GM12878 (cell line): ENCODE results near the gene STARD5. TPM values are rescaled to one million over a fixed set of nuclear protein-coding genes. Genes with fewer than 3 reads are reported as not detected.

Source experiments
- ATAC-seq: fragments of 200-7000 bp; cut with Tn5 transposase; 3 replicates; pipeline ENCODE4 v1.9.1; 2020; ENCODE audit warnings: mild to moderate bottlenecking, moderate library complexity
- BruUV-seq: library from RNA; stranded (reverse); fragments of 400-500 nt; replicated peaks from 2 replicates; lab custom pipeline; 2021; lab: Mats Ljungman, UMichigan
- CTCF ChIA-PET: fragments of 300-600 bp; sonication (Branson Sonifier 250); formaldehyde crosslinking; extraction: SDS; loops from one replicate; lab custom pipeline; 2021; ENCODE audit warnings: inconsistent platforms; lab: Yijun Ruan, JAX
- POLR2A ChIA-PET: fragments of 350-600 bp; formaldehyde crosslinking; extraction: SDS; loops from one replicate; lab custom pipeline; 2021; ENCODE audit warnings: inconsistent platforms; lab: Charles Lee
- RAD21 ChIA-PET: fragments of 300-600 bp; sonication (Branson Sonifier 250); formaldehyde crosslinking; loops from one replicate; lab custom pipeline; 2023; ENCODE audit warnings: antibody characterized with exemption; ENCODE audit not compliant: unreplicated experiment; lab: Charles Lee
- SMC1A ChIA-PET: fragments of 300-600 bp; sonication (Branson Sonifier 250); formaldehyde crosslinking; loops from one replicate; lab custom pipeline; 2023; ENCODE audit not compliant: unreplicated experiment, uncharacterized antibody; lab: Charles Lee
- DNase-seq: peaks from one replicate; pipeline ENCODE4 v3.0.0-alpha.2; 2011; ENCODE audit warnings: low read depth, low spot score
- FAIRE-seq: peaks from 3 replicates; lab custom pipeline; 2011; peaks lifted over from hg19 to GRCh38; lab: Jason Lieb, UNC
- H2AFZ ChIP-seq: 2 replicates; pipeline ENCODE4 v1.6.0; 2011; ENCODE audit warnings: low read depth, low read length, control low read depth; ENCODE audit not compliant: control insufficient read depth
- H3K27ac ChIP-seq: 2 replicates; pipeline ENCODE4 v1.5.1; 2011; ENCODE audit warnings: control low read depth; ENCODE audit not compliant: control insufficient read depth, insufficient read depth
- H3K27me3 ChIP-seq, 2 experiments: replicated peaks in 1 of 2; 2 replicates each; pipeline versions ENCODE4 v1.6.0 to v1.6.1; 2011; ENCODE audit warnings: low read length in 1 of 2; ENCODE audit not compliant: control insufficient read depth in 2 of 2, insufficient read depth in 2 of 2
- H3K36me3 ChIP-seq, 2 experiments: 2 replicates each; pipeline ENCODE4 v1.5.1; 2011; ENCODE audit warnings: low read length in 1 of 2; ENCODE audit not compliant: control insufficient read depth in 2 of 2, insufficient read depth in 2 of 2
- H3K4me1 ChIP-seq: 2 replicates; pipeline ENCODE4 v1.6.1; 2011; ENCODE audit warnings: mild to moderate bottlenecking, low read length, moderate library complexity, mixed read lengths; ENCODE audit not compliant: control insufficient read depth, insufficient read depth
- H3K4me2 ChIP-seq: 2 replicates; pipeline ENCODE4 v1.6.0; 2011; ENCODE audit warnings: control low read depth; ENCODE audit not compliant: control insufficient read depth, insufficient read depth
- H3K4me3 ChIP-seq: fragments of 200-600 bp; sonication (generic); 2 replicates; pipeline ENCODE4 v1.5.1; 2016
- H3K79me2 ChIP-seq: 2 replicates; pipeline ENCODE4 v1.6.0; 2011; ENCODE audit warnings: low read length; ENCODE audit not compliant: control insufficient read depth, insufficient read depth
- H3K9ac ChIP-seq: 2 replicates; pipeline ENCODE4 v1.8.0; 2011; ENCODE audit warnings: low read length, control low read depth, mixed read lengths; ENCODE audit not compliant: control insufficient read depth, insufficient read depth
- H3K9me3 ChIP-seq: replicated peaks from 3 replicates; pipeline ENCODE4 v1.5.1; 2011; ENCODE audit warnings: mild to moderate bottlenecking, low read length; ENCODE audit not compliant: control insufficient read depth, insufficient read depth
- H4K20me1 ChIP-seq: 2 replicates; pipeline ENCODE4 v1.6.0; 2011; ENCODE audit not compliant: control insufficient read depth, insufficient read depth
- BHLHE40 ChIP-seq, 2 experiments: fragments of 450-650 bp in 1 of 2; IDR thresholded peaks; 2 replicates each; pipeline ENCODE4 v1.6.1; 2011 to 2017; ENCODE audit warnings: low read depth in 2 of 2, borderline replicate concordance in 1 of 2, improper control_type of control experiment in 1 of 2, low read length in 1 of 2, mild to moderate bottlenecking in 1 of 2
- EED ChIP-seq: sonication (generic); IDR thresholded peaks from 2 replicates; pipeline ENCODE4 v1.6.1; 2016; ENCODE audit warnings: antibody characterized with exemption, low read depth
- FOXK2 ChIP-seq: fragments of 450-650 bp; IDR thresholded peaks from 2 replicates; pipeline ENCODE4 v1.6.1; 2017; ENCODE audit warnings: mild to moderate bottlenecking, moderate library complexity
- IRF4 ChIP-seq: IDR thresholded peaks from 2 replicates; pipeline ENCODE4 v1.6.1; 2011; ENCODE audit warnings: low read depth, low read length
- NR2C2 ChIP-seq: IDR thresholded peaks from 2 replicates; pipeline ENCODE4 v1.6.1; 2011; ENCODE audit warnings: borderline replicate concordance, low read depth; ENCODE audit not compliant: control insufficient read depth, insufficient read length
- NR2F1 ChIP-seq: fragments of 450-650 bp; conservative IDR thresholded peaks from 2 replicates; pipeline ENCODE4 v1.6.1; 2017; ENCODE audit warnings: mild to moderate bottlenecking
- POU2F2 ChIP-seq: IDR thresholded peaks from 3 replicates; pipeline ENCODE4 v1.6.1; 2011; ENCODE audit warnings: low read depth, mild to moderate bottlenecking, low read length, borderline replicate concordance
- SRF ChIP-seq, 2 experiments: IDR thresholded peaks; 2 replicates each; pipeline ENCODE4 v1.6.1; 2011; ENCODE audit warnings: low read depth in 2 of 2, low read length in 2 of 2, mild to moderate bottlenecking in 1 of 2, moderate library complexity in 1 of 2
- ZSCAN29 ChIP-seq: fragments of 450-650 bp; IDR thresholded peaks from 2 replicates; pipeline ENCODE4 v1.6.1; 2017; ENCODE audit warnings: mild to moderate bottlenecking, moderate library complexity
- WGBS: methylation state at CpG from one replicate; pipeline ENCODE4 v1.1.6; 2016; ENCODE audit warnings: low lambda C conversion rate; ENCODE audit not compliant: insufficient replicate concordance, insufficient coverage; ENCODE audit errors: missing lambda C conversion rate; 5-methylcytosine and 5-hydroxymethylcytosine counted together
- in situ Hi-C: fragments of 300-500 bp; cut with MboI; formaldehyde crosslinking; loops from 9 replicates; pipeline ENCODE4 v1.14.3; 2018; ENCODE audit warnings: mixed read lengths
- intact Hi-C: fragments of 100-400 bp; cut with micrococcal nuclease; formaldehyde crosslinking; loops from one replicate; pipeline ENCODE4 v1.14.2; 2022; ENCODE audit not compliant: unreplicated experiment
- polyA plus RNA-seq, 11 experiments: library from polyadenylated mRNA; depleted of rRNA in 4 of 11; unstranded in 6 of 11; stranded (reverse) in 5 of 11; fragments of >200 nt; fragmentation: Nextera tagmentation in 4 of 11; fragmentation: Illumina TruSeq in 1 of 11; extraction: Ambion mirVana in 4 of 11; extraction: Trizol in 1 of 11; gene quantifications; 1 replicate in 1 of 11; 2 replicates in 10 of 11; pipeline versions ENCODE4 v1.2.1 to v1.2.3, GENCODE V29; 2011 to 2016; ENCODE audit warnings: inconsistent platforms in 2 of 11, missing spikeins in 2 of 11, low read depth in 1 of 11
- total RNA-seq, 4 experiments: library from RNA; depleted of rRNA in 3 of 4; stranded (reverse); fragments of >200 nt in 3 of 4; fragmentation: Illumina TruSeq in 1 of 4; extraction: Trizol in 1 of 4; gene quantifications; 2 replicates each; pipeline versions ENCODE4 v1.2.1 to v1.2.3, GENCODE V29; 2013 to 2021
- TF ChIP-seq, protein P1 (sequence below): fragments of 450-650 bp; conservative IDR thresholded peaks from 2 replicates; pipeline ENCODE4 v1.6.1; 2017; ENCODE audit warnings: mild to moderate bottlenecking, moderate library complexity

Gene STARD5
- total and polyA plus RNA-seq, 10 of the 15 experiments (the other 5 are each of a cell fraction or from before 2014, with no cell fraction given), result 2.3 to 9.4 (median 4.7) TPM

DNA sequence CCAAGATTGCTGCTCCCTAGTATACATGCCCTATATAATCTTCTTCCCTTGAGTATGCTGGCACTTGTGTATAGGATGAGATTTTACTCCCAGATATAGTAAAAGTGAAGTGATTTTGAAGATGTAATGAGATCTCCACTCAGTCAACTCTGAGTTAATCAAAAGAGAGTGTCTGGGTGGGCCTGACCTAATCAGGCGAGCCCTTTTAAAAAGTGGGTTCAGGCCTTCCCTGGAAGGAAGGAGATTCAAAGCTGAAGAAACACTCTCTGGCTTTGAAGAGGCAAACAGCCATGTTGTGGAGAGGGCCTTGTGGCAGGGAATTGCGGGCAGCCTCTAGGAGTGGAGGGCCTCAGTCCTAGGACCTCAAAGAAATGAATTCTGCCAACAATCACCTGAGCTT, 5.5 kb upstream of the STARD5 start:
- Histone ChIP-seq H3K4me1 (peaks cover 5% of the 10 kb centered on the region; the same call in 1 of the 2 replicates), H3K36me3 (no peaks in the 10 kb centered on the region), H4K20me1 (no peaks in the 10 kb centered on the region), H3K27ac (no peak overlapping the region), H3K4me3 (no peak overlapping the region), H3K79me2 (no peaks in the 10 kb centered on the region), H3K9me3 (no peaks in the 10 kb centered on the region), H2AFZ (no peak overlapping the region), H3K4me2 (no peak overlapping the region), H3K9ac (no peak overlapping the region), H3K27me3 (no peaks in the 10 kb centered on the region)
- in situ Hi-C loops (no loop called here), intact Hi-C loops (no loop called here)
- FAIRE-seq (no peak), DNase-seq (no peak), ATAC-seq (no peak)
- POLR2A ChIA-PET, result no interaction called here
- SMC1A ChIA-PET, result interaction anchor here (1.0 to 1.4 kb wide), 4 partner anchors 18 to 54 kb away, joined by 3 to 5 read pairs (median 4); no protein-coding TSS in a partner anchor
- CTCF ChIA-PET, result interaction anchor here (0.9 kb wide), 1 partner anchor 54 kb away, joined by 5 read pairs; no protein-coding TSS in a partner anchor
- no peak for TF ChIP-seq EED
- no peak for TF ChIP-seq ZSCAN29
- no peak for TF ChIP-seq BHLHE40 (IDR thresholded peaks at IDR 0.05; ENCODE audit: borderline replicate concordance in 1 of 2, low read depth in 2 of 2, low read length in 1 of 2)
- TF ChIP-seq NR2C2, result no peak
- RAD21 ChIA-PET, result interaction anchor here (1.1 to 3.5 kb wide), 2 partner anchors 28 to 54 kb away, joined by 3 to 14 read pairs; no protein-coding TSS in a partner anchor
- no TSS peak for BruUV-seq
- WGBS, result 68% methylated on average over 2 of the region's 2 CpGs

DNA sequence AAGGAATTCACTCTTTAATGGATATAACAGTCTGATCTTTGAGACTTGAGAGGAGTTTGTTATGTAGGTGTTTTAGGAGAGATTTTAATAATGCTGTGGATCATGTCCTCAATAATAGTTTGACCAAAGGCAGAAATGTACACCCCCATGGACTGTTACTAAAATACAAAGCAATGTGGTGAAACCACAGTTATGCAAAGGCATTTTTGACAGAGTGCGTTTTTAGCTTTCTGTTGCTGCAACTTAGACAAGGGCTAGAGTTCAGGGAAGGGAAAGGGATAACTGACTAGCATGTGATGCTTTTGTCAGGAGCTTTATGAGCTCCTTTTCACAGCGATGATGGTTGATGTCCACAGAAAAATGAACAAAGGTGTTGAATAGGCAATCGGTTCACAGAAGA, 3.6 kb upstream of the STARD5 start:
- FAIRE-seq, result no peak
- SMC1A ChIA-PET, result interaction anchor here (0.8 to 4.1 kb wide), 10 partner anchors 9 to 326 kb away, joined by 3 to 26 read pairs (median 6); partner anchors contain the start of gene TLNRD1
- TF ChIP-seq SRF (IDR thresholded peaks at IDR 0.05; ENCODE audit: low read depth in 2 of 2, low read length in 2 of 2) (no peak), NR2F1 (no peak), FOXK2 (no peak), IRF4 (no peak), POU2F2 (0 out of 3 replicates have a peak, but pooled peaks have one; percentile 25)
- TF ChIP-seq, protein P1, sequence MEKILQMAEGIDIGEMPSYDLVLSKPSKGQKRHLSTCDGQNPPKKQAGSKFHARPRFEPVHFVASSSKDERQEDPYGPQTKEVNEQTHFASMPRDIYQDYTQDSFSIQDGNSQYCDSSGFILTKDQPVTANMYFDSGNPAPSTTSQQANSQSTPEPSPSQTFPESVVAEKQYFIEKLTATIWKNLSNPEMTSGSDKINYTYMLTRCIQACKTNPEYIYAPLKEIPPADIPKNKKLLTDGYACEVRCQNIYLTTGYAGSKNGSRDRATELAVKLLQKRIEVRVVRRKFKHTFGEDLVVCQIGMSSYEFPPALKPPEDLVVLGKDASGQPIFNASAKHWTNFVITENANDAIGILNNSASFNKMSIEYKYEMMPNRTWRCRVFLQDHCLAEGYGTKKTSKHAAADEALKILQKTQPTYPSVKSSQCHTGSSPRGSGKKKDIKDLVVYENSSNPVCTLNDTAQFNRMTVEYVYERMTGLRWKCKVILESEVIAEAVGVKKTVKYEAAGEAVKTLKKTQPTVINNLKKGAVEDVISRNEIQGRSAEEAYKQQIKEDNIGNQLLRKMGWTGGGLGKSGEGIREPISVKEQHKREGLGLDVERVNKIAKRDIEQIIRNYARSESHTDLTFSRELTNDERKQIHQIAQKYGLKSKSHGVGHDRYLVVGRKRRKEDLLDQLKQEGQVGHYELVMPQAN, result no peak

More for the DNA sequence above, 3.6 kb upstream of the STARD5 start:
- ATAC-seq (no peak), DNase-seq (no peak)
- Histone ChIP-seq H3K4me2 (no peak overlapping the region), H3K27me3 (no peaks in the 10 kb centered on the region), H3K4me1 (peaks cover 5% of the 10 kb centered on the region; the same call in 1 of the 2 replicates), H3K36me3 (no peaks in the 10 kb centered on the region), H3K4me3 (no peak overlapping the region), H3K9me3 (no peaks in the 10 kb centered on the region), H3K79me2 (peaks cover 3% of the 10 kb centered on the region), H3K27ac (no peak overlapping the region), H2AFZ (no peak overlapping the region; the same call in 1 of the 2 replicates), H3K9ac (no peak overlapping the region), H4K20me1 (no peaks in the 10 kb centered on the region)
- ChIA-PET RAD21 (interaction anchor here (0.8 to 3.5 kb wide), 7 partner anchors 9 to 61 kb away, joined by 3 to 14 read pairs (median 5); no protein-coding TSS in a partner anchor), POLR2A (interaction anchor here (0.5 to 1.2 kb wide), 7 partner anchors 11 to 611 kb away, joined by 3 to 5 read pairs (median 4); no protein-coding TSS in a partner anchor), CTCF (interaction anchor here (0.8 to 6.5 kb wide), 7 partner anchors 8 to 212 kb away, joined by 3 to 50 read pairs (median 5); no protein-coding TSS in a partner anchor)
- 25% methylated on average over 3 of the region's 3 CpGs for WGBS
- intact Hi-C loops (no loop called here), in situ Hi-C loops (no loop called here)
- no TSS peak for BruUV-seq
